HG03460 (cell line): Measurements from ENCODE around the gene GRID1.

Experiments
- ATAC-seq: cut with Tn5 transposase; IDR thresholded peaks from one replicate; pipeline ENCODE4 v1.9.1; 2021; ENCODE audit not compliant: unreplicated experiment

The GRID1 gene

GRCh38 chr10:85614566-85614965 lies 752.0 kb downstream of the GRID1 start:
- ATAC-seq = no peak

GRCh38 chr10:85613391-85613790 lies 753.2 kb downstream of the GRID1 start:
- no peak for ATAC-seq

GRCh38 chr10:85612833-85613232 lies 753.8 kb downstream of the GRID1 start:
- peak; percentile 44 for ATAC-seq

- ATAC-seq = peak; percentile 87
Observed at GRCh38 chr10:85612378-85612775, 754.2 kb downstream of the GRID1 start.

- ATAC-seq = no peak
Observed at GRCh38 chr10:85611746-85612377, 754.7 kb downstream of the GRID1 start.

GRCh38 chr10:85611093-85611740 lies 755.4 kb downstream of the GRID1 start:
- ATAC-seq = no peak

- ATAC-seq = no peak
Observed at GRCh38 chr10:85610381-85611092, 756.1 kb downstream of the GRID1 start.

- ATAC-seq = no peak
Observed at GRCh38 chr10:85609509-85609908, 757.1 kb downstream of the GRID1 start.

- ATAC-seq = no peak
Observed at GRCh38 chr10:85608706-85609105, 757.9 kb downstream of the GRID1 start.

- no peak for ATAC-seq
Observed at GRCh38 chr10:85607043-85607695, 759.4 kb downstream of the GRID1 start.

- ATAC-seq = no peak
Observed at GRCh38 chr10:85606401-85606800, 760.2 kb downstream of the GRID1 start.

- ATAC-seq = no peak
Observed at GRCh38 chr10:85604884-85605283, 761.7 kb downstream of the GRID1 start.

GRCh38 chr10:85604136-85604725 lies 762.4 kb downstream of the GRID1 start:
- no peak for ATAC-seq

- ATAC-seq = no peak
Observed at GRCh38 chr10:85603151-85603940, 763.2 kb downstream of the GRID1 start.

- ATAC-seq = no peak
Observed at GRCh38 chr10:85602713-85603112, 763.9 kb downstream of the GRID1 start.

- ATAC-seq = no peak
Observed at GRCh38 chr10:85602306-85602705, 764.3 kb downstream of the GRID1 start.

- ATAC-seq = no peak
Observed at GRCh38 chr10:85601526-85601925, 765.1 kb downstream of the GRID1 start.

GRCh38 chr10:85600744-85601081 lies 765.9 kb downstream of the GRID1 start:
- ATAC-seq = no peak

- ATAC-seq = no peak
Observed at GRCh38 chr10:85600026-85600743, 766.4 kb downstream of the GRID1 start.

- no peak for ATAC-seq
Observed at GRCh38 chr10:85599081-85599480, 767.5 kb downstream of the GRID1 start.
